Brain pericyte (primary cell): ENCODE results near the gene NTSR1.

Experiments used
- DNase-seq: peaks from one replicate; pipeline ENCODE4 v3.0.0-alpha.2; 2012; ENCODE audit warnings: low read depth, low spot score

The NTSR1 gene

GRCh38 chr20:62784497-62784896 lies 75.9 kb downstream of the NTSR1 start:
- DNase-seq = no peak

DNA sequence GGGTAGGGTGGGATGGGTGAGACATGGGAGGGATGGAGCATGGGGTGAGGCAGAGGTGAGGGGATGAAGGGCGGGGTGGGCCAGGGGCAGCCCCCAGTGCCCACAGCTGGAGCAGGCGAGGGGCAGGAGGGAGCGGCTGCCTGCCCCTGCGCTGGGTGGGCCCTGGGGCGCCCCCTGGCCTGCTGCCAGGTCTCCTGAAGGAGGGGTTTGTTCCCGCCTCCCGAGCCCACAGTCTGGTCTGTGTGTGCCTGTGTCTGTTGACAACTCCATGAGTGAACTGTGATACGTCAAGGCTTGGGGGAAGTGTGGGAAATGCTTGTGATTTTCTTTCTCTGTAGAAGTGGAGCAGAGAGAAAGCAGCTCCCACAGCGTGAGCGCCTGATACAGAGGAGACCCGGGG lies 76.8 kb downstream of the NTSR1 start:
- no peak for DNase-seq

GRCh38 chr20:62786157-62786556 lies 77.5 kb downstream of the NTSR1 start:
- no peak for DNase-seq

DNA sequence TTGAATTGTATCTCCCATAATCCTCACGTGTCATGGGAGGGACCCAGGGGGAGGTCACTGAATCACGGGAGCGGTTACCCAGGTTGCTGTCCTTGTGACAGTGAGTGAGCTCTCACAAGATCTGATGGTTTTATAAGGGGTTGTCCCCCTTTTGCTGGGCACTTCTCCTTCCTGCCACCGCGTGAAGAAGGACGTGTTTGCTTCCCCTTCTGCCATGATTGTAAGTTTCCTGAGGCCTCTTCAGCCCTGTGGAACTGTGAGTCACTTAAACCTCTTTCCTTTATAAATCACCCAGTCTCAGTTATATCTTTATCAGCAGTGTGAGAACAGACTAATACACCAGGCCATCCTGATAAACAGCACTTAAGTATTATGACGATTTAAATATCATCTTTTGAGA lies 78.7 kb downstream of the NTSR1 start:
- no peak for DNase-seq

- DNase-seq = no peak
Observed at GRCh38 chr20:62787866-62788265, 79.2 kb downstream of the NTSR1 start.

GRCh38 chr20:62788607-62789006 lies 80.0 kb downstream of the NTSR1 start:
- no peak for DNase-seq

- no peak for DNase-seq
Observed at GRCh38 chr20:62790075-62790474, 81.4 kb downstream of the NTSR1 start.

GRCh38 chr20:62791301-62792181 lies 82.9 kb downstream of the NTSR1 start:
- DNase-seq = peak; percentile 64

DNA sequence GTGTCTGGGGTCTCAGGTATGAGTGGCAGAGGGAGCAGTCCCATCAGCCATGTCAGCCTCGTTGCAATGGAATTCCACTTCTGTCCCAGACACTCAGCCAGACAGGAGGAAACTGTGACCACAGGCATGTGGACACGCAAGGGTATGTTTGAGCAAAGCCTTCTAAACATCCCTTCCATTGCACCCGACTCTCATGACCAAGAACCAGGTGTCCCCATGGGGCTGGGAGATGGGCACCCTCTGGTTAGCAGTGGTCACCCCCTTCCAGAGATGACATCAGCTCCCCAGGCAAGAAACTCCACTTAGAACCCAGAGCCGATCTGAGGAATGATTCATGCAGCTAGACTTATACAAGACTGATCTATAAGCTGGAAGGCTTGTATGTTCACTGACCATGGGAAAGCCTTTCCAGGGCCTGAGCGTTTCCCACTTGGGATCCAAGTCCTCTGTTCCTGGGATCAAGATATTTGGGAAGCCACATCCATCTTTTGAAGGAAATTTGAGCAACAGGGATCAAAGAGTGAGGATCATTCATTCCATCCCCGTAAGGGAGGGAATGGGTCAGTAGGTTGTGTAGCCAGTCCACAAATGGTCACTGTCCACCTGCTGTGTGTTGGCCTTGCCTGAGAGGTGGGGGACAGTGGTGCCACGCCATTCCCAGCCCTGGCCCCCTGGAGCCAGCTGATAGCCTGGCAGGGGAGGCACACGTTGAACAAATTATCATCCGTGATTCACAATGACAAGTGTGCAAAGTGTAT lies 83.7 kb downstream of the NTSR1 start:
- no peak for DNase-seq

- no peak for DNase-seq
Observed at GRCh38 chr20:62792940-62793756, 84.5 kb downstream of the NTSR1 start.

DNA sequence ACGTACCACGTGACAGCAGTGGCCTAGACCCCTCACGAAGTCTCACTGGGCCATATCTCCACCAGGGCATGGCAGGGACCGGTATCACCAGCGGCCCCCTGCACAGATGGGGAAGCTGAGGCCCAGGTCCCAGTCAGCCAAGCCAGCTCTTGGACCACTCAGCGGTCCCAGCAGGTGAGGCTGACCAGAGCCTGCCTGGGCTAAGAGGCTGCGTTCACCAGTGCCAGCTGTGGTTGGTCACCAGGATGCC lies 85.0 kb downstream of the NTSR1 start:
- no peak for DNase-seq

DNA sequence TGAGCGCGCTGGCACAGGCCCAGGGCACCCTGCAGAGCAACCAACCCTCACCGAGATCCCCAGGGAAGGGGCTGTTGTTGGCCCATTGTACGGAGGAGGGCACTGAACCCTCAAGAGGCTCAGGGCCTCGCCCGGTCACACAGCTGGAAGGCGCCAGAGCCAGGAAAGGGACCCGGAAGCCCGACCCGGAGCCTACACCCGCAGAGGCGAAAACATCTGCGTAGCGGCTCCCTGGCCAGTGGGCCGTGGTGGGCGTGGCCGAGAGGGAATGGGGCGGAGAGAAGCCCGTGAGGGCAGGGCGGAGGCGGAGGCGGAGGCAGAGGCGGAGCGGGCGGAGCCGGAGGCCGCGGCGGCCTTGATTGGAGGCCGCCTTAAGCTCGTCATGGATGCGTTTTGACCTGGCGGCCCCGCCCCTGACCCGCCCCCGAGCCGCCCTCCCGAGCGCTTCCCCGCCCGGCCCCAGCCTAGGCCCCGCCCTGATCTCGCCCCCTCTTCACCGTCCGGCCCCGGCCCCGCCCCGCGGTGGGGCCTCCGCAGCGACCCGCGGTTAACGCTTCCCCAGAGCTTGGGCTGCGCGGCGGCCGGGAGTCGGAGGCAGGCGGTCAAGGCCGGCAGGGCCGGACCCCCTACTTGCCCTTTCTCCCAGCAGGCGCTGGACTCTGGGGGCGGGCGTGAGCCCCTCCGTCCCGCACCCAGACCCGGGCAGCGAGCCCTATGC lies 85.5 kb downstream of the NTSR1 start:
- DNase-seq = peak; percentile 83

DNA sequence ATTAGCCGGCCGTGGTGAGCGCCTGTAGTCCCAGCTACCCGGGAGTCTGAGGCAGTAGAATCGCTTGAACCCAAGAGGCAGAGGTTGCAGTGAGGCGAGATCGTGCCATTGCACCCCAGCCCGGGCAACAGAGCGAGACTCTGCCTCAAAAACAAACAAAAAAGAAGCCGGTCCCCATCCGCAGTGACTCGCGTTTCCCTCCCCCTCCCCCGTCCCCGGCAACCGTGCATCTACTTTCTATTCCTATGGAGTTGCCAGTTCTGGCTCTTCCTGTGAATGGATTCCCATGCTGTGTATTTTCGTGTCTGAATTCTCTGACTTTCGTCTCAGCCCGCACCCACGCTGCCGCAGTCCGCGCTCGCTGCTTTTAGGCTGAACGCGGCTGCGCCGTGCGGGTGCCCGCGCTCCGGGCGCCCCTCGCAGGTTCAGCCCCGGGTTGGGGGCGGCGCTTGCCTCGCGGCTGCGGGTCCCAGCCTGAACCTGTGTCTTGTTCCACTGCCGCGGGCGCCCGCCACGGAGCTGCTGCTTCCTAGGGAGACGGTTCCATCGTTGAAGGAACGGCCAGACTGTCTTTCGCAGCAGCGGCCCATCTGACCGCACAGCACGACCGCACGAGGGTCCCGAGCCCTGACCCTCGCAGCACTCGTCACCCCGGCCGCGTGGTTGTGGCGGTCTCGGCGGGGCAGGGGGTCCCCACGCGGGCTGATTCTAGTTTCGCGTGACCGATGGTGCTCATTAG lies 86.6 kb downstream of the NTSR1 start:
- no peak for DNase-seq

DNA sequence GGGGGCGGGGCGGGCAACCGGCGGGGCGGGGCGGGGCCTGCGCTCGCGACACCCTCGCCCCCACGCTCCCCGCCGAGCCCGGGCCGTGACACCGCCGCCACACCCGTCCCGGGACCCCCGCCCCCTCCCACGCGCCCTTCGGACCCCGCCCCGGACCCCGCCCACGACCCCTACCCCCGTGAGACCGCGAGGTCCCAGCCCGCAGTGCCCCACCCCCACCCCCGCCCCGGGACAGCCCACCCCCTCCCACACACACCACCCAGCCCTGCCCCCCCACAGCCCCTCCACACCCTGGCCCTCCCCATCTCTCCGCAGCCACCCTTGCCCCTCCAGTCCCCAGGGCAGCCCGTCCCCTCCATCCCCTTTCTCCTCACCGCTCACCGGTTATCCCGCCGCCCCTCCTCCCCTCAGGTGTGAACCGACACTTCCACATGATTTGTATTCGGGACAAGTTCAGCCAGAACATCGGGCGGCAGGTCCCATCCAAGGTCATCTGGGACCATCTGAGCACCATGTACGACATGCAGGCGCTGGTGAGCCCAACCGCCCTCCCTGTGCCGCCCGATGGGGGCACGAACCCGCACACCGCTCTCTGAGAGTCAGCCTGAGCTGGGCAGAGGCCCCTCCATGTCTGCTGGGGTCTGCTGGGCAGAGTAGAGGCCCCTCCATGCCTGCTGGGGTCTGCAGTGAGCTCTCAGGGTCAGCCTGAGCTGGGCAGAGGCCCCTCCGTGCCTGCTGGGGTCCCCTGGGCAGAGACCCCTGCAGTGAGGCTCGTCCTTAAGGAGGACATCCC lies 88.3 kb downstream of the NTSR1 start:
- DNase-seq = no peak

- no peak for DNase-seq
Observed at GRCh38 chr20:62797671-62798532, 89.3 kb downstream of the NTSR1 start.

DNA sequence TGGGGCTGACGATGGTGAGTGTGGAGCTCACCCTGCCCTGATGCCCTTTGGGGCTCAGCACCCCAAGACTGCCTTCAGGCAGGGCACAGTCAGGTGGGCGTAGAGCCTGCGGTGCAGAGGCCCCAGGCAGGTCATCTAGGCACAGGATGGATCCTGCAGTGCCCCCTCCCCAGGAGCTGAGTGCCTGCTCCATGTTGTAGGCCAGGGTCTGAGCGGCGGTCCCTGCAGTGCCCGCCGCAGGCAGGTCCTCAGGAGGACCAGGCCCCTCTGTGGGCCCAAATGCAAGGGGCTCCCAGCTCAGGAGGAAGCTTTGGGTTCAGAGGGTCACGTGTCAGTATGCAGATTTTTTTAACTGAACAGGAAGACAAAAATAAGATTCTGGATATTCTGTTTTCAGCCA lies 90.4 kb downstream of the NTSR1 start:
- DNase-seq = no peak

DNA sequence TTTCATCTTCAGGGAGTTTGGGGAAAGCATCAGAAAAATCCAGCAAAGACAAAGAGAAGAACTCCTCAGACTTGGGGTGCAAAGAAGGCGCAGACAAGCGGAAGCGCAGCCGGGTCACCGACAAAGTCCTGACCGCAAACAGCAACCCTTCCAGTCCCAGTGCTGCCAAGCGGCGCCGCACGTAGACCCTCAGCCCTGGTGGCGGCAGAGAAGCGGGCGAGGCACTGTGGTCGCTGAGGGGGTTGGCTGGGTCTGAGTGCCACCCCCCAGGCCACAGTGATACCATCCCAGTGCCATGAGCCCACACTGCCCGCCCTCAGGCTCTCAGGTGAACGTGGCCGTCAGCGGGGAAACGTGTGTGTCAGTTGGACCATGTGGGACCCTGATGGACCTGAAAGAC lies 90.8 kb downstream of the NTSR1 start:
- DNase-seq = no peak

DNA sequence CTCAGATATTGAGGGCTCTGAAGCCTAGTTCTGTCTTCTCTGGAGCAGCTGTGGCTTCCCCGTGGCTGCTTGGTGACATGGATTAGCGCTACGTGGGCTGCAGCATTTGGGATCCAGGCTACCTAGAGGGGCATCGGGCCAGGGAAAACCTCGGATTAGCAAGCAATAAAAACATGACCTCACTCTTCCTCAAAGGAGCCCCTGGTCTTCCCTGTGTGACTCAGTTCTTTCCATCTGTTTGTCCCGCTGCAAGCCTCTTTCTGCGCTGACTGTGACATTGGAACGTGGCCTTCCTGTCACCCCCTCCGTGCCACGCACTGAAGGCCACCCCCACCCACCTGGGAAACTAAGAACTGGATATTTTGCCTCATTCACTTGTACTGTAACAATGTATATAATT lies 91.2 kb downstream of the NTSR1 start:
- no peak for DNase-seq
